GM21619 (cell line): ENCODE results near the gene MAP3K14.

Source experiments
- ATAC-seq: cut with Tn5 transposase; IDR thresholded peaks from one replicate; pipeline ENCODE4 v1.9.1; 2021; ENCODE audit not compliant: unreplicated experiment

The MAP3K14 gene

DNA sequence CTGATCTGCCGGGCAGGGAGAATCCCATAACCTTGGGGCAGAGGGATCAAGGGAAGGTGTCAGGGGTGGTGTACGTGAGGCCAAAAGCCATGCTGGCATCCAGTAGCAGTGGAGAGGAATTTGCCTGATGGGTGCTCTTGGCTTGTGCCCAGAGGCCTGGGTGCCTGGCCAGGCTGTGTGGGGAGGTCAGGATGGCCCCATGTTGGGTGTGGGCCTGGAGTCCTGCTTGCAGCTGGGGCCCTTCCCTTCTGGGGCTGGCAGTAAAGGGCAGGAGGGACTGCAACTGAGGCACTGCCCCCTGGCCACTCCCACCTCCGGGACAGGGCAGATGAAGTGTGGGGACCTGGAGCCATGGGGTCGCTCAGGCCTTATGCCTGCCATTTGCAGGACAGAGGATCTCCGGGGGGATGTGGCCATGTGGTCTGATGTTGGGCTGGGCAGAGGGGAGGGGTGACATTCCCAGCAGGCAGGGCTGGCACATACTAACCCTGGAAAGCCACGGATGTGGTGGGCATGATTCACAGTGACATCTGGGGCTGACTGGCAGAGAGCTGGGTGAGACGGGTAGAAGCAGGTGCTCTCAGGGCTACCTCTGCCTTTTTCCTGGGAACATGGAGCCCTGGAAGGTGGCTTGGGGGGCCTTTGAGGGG is 91.6 kb downstream of the MAP3K14 start:
- ATAC-seq, result no peak

DNA sequence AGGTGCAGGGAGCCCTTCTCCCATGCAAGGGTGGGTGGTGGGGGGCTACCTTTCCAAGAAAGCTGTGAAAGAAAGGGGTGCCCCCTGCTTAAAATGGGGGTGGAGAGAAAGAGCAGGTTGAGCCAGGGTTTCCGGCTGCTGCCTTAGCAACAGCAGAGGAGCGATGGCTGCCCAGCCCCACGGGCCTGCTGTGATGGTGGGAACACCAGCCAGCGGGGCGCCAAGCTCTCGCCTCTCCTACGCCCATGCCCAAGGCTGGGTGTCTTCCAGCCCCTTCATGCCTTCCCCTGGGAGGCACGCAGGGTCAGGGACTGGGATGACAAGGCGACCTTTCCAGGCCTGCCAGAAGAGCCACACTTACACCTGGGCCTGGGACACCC is 92.2 kb downstream of the MAP3K14 start:
- ATAC-seq, result no peak

- no peak for ATAC-seq
Observed at GRCh38 chr17:45223539-45224528, 93.0 kb downstream of the MAP3K14 start.

GRCh38 chr17:45222996-45223538 is 93.8 kb downstream of the MAP3K14 start:
- no peak for ATAC-seq

- no peak for ATAC-seq
Observed at GRCh38 chr17:45222289-45222995, 94.4 kb downstream of the MAP3K14 start.

GRCh38 chr17:45222014-45222288 is 94.9 kb downstream of the MAP3K14 start:
- no peak for ATAC-seq

GRCh38 chr17:45221081-45222013 is 95.5 kb downstream of the MAP3K14 start, which contains the start of gene FMNL1:
Gene FMNL1, plus strand, starts transcription at chr17:45221885. Its CDS starts 240 bp downstream, at chr17:45222125.
- ATAC-seq, result no peak

GRCh38 chr17:45220079-45220478 is 96.7 kb downstream of the MAP3K14 start:
- no peak for ATAC-seq

GRCh38 chr17:45218895-45219661 is 97.7 kb downstream of the MAP3K14 start:
- no peak for ATAC-seq
